Measurements from ENCODE around the gene PIK3R5.
"Not testable (repeated sequence)": the region's sequence is repeated elsewhere in the genome, so short reads cannot be mapped to it uniquely, and the experiment has no call there.

PIK3R5 gene

DNA sequence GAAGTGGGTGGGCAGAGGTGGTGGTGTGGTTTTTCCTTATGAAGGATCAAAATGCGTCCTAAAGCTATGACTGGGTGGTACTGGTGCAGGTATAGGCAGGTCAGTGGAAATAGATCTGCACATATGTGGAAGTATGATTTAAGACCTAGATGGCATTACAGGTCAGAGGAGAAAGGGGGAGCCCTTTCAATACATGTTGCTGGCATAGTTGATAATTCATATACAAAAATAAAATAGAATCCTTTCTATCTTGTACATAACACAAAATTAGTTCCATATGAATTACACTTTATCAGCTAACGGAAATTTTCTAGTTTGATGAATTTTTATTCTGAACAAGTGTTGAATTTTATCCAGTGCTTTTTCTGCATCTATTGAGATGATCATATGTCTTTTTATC lies 20.8 kb upstream of the PIK3R5 start:
- no peak for DNase-seq (ENCODE audit: low read depth)

DNA sequence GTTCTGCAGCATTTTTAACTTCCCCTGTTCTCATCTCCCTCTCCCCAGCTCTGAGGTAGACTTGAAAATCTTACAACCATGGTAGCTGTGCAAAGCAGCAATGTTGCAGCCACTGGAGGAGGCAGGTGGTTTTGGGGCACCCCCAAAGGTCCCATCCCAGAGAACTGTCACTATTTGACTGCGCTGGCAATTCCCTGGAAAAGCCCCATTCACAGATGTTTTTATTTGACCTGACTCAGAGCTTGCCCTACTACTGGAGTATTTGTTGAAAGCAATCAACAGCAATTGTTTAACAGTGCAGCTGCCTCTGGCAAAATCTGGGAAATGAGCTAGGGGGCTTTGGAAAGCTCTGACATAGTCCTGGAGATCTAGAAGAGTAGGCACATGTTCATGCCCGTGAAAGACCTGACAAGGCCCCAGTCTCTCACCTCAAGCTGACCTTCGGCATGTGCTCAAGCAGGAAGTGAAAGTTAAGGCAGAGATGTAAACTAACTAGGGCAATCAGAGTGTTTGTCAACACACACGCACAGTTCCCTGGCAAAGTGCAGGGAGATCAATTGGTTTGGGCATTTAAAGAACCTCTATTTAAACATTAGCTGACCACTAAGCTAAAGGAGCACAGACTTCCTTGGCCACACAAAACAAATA lies 19.7 kb upstream of the PIK3R5 start:
- DNase-seq (ENCODE audit: low read depth): no peak

DNA sequence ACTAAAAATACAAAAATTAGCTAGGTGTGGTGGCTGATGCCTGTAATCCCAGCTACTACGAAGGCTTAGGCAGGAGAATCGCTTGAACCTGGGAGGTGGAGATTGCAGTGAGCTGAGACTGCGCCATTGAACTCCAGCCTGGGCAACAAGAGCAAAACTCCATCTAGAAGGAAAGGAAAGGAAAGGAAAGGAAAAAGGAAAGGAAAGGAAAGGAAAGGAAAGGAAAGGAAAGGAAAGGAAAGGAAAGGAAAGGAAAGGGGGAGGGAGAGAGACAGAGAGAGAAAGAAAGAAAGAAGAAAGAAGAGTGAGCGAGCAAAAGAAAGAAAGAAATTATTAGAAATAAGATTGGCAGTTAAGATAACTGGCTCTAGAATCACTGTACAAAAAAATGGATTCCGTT lies 18.7 kb upstream of the PIK3R5 start:
- DNase-seq (ENCODE audit: low read depth): not testable (repeated sequence)

DNA sequence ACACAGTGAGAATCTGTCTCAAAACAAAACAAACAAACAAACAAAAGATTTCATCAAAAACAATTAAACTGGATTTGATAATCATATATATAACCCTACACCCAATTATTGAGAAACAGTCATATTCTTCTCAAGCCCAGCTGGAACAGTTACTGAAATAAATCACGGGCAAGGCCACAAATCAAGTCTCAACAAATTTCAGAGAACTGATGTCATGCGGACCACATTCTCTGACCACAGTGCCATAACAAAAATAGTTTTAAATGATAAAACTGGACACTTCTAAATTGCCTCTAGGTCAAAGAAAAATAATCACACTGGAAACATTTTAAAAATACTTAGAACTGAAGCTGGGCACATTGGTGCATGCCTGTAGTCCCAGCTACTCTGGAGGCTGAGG lies 15.9 kb upstream of the PIK3R5 start:
- DNase-seq (ENCODE audit: low read depth): no peak

DNA sequence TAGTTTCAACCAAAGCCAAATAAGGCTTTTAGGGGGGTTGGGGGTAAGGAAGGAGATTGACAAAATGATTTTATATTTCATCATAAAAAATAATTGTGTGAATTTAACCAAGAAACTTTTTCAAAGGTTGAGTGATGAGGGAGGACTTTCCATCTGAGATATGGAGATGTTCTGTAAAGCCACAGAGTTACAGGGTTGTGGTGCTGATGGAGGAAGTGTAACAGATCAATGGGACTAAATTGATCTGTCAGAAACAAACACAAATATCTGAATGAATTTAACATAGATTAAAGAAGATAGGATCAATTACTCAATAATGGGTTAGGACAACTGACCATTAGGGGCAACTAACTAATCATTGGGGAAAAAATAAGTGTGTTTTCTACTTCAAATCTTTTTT lies 14.2 kb upstream of the PIK3R5 start:
- DNase-seq (ENCODE audit: low read depth): no peak

DNA sequence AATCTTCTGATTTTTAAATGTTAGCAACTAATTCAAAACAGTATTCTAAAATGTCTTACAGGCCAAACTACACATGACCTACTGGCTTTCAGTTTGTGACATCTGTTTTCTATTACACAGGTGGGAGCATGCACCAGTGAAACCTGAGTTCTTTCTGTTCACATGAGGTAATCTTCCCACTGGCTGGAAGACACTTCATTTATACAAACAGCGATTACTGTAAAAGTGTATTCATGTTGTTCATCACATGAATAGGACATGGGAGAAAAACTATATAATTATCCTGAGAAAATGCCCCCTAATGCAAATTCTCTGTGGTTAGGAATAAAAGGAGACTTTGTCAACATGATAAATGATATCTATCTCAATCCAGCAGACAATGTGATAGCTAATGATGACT lies 11.1 kb upstream of the PIK3R5 start:
- DNase-seq (ENCODE audit: low read depth): no peak

DNA sequence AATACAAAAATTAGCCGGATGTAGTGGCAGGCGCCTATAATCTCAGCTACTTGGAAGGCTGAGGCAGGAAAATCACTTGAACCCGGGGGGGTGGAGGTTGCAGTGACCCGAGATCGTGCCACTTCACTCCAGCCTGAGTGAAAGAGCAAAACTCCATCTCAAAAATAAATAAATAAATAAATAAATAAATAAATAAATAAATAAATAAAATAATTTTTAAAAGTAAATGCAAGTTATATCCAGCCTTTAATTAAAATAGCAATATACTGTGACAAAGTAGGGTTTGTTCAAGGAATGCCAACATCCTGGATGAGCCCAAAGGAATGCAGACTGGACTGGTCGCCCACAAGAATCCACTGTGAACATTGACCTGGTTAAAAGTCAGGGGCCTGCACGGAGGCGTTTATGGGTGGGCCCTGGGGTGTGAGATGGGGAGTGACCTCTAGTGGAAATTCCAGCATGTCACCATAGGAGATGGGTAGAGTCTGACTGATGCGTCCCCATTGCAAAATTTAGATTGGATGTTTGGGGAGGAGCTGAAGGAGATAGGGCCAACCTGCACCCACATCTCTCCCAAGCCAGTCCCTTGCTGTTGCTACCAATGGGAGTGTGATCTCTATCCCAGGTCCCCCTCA lies 9.7 kb upstream of the PIK3R5 start:
- no peak for DNase-seq (ENCODE audit: low read depth)

DNA sequence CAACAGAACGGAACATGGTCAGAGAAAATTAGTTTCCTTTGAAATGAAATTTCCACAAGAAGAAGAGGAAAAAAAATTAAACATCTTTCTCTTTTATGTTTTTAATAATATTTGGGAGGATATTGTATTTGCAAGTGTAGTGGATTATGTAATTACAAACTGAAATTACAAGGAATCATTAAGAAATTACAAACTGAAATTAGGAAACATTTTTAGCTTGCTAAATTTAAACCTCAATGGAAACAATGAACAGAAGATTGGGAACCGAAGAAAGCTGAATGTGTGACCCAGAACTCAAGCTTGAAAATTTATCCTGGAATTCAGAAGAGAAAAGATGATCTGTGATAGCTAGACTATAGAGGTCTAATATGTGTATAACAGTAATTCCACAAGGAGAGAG lies 4.4 kb upstream of the PIK3R5 start:
- DNase-seq (ENCODE audit: low read depth): no peak

DNA sequence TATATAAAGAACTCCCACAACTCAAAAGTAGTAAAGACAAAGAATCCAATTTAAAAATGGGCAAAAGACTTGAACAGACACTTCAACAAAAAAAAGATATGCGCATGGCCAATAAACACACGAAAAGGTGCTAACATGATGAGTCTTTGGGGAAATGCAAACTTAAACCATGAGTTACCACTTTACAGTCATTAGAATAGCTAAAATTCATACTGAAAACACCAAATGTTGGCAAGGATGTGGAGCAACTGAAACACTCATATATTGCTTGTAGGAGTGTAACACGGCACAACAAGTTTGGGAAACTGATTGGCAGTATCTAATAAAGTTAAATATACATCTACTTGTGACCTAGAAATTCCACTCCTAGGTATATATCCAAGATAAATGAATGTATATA lies 3.0 kb upstream of the PIK3R5 start:
- no peak for DNase-seq (ENCODE audit: low read depth)

DNA sequence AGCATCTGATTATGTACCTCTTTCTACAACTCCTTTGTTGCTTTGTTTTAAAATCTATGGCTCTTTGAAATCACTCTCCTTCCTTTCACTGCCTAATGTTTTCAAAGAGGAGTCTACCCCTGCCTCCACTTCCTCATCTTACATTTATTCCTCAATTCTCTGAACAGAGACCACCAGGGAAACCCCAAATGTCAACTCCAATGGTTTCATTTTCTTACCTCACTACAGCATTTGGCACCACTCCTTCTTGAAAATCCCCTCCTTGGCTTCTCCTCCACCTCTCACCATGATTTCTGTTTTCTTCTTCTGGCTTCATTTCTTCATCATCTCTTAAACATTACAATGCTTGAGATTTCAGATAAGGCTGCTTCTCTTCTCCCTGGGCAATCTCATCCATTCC lies 2.4 kb upstream of the PIK3R5 start:
- no peak for DNase-seq (ENCODE audit: low read depth)

DNA sequence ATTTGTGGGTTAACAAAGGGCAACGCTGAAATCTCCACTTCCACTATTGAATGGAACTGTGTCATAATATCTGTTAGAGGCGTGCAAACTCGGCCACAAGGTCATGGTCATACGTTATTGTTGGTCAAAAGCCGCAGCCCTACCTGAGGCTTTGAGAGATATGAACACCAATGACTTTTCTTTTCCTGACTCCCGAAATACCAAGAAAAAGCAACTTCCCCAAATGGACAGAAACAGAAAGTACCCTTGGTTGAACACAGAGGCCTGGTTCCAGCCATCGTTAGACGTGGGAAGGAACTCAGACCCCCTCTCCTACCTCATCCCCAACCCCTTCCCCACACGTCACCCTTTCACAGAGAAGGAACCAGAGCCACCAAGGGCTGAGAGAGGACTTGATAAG lies 1.4 kb upstream of the PIK3R5 start:
- DNase-seq (ENCODE audit: low read depth): no peak

DNA sequence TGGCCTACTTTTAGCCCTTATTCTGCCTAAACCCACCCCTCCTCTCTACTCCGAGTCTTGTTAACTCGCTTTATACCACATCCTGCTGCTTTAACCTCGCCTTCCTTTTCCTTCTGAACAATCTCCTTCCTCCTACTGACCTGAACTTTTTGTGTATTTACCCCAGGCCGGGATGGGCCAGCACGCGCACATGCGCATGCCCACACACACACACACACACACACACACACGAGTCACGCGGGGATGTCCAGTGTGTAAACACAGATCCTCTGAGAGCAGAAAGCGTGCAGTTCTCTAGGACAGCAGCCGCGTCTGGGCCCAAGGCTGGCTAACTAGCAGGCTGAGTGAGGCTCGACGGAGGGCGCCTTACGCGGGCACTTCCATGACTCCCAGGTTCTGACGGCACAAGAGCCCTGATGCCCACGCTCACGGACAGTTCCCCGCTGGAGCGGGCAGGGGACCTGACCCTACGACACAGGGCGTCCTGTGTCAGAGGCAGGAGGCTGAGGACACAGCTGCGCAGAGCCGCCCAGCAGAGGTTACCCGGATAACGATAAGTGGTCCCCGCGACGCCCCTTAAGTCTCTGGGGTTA lies 610 bp downstream of the PIK3R5 start:
- DNase-seq (ENCODE audit: low read depth): no peak

DNA sequence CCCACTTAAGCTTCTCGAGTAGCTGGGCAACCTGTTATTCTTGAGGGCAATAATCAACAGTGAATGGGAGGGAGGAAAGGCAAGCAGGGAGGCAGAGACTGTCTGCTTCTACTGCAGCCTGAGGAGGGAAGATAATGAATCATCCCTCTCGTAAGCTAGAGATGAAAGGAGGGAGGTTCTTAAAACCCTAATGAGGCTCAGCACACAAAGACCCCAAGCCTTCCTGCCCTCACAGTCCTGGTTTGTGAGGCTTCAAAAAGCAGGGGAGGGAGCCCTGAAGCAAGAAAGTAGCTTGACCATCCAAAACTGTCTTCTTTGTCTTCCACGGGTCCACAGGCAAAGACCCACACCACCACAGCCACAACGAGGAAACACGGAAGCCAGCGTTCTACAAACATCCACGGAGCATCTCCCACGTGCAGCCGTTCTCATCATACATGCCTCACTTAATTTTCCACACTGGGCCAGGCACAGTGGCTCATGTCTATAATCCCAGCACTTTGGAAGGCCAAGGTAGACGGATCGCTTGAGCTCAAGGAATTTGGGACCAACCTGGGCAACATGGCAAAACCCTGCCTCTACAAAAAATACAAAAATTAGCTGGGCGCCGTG lies 1.8 kb downstream of the PIK3R5 start:
- DNase-seq (ENCODE audit: low read depth): no peak

DNA sequence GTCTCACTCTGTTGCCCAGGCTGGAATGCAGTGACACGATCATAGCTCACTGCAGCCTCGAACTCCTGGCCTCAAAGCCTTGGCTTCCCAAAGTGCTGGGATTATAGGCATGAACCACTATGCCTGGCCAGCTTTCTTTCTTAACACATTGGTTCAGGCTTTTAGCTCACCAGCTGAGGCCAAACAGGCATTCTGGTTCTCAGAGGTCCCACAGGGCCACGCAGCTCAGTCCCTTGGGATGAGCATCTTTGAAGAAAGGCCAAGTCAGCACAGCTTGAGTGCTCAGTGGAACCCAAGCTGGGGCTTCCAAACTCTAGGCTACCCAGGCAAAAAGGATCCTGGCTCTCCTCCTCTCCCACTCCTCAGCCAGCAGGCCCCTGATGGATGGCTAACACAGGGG lies 2.5 kb downstream of the PIK3R5 start:
- no peak for DNase-seq (ENCODE audit: low read depth)

DNA sequence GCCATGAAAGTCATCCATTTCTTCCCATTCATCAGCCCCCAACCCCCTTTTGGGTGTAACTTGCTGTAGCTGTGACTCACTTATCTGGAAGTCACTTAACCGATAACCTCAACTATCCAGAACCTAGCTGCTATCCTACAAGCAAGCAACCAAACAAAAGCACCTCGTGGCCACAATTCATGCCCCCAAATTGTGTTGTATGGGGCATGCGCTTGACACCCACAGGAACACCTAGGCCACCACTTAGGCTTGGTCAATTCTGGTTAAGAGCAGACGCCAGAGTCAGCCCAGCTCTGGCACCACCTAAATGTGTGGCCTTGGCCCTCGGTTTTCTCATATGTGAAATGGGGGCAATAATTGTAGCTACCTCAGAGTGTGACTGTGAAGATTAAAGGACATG lies 3.7 kb downstream of the PIK3R5 start:
- no peak for DNase-seq (ENCODE audit: low read depth)

DNA sequence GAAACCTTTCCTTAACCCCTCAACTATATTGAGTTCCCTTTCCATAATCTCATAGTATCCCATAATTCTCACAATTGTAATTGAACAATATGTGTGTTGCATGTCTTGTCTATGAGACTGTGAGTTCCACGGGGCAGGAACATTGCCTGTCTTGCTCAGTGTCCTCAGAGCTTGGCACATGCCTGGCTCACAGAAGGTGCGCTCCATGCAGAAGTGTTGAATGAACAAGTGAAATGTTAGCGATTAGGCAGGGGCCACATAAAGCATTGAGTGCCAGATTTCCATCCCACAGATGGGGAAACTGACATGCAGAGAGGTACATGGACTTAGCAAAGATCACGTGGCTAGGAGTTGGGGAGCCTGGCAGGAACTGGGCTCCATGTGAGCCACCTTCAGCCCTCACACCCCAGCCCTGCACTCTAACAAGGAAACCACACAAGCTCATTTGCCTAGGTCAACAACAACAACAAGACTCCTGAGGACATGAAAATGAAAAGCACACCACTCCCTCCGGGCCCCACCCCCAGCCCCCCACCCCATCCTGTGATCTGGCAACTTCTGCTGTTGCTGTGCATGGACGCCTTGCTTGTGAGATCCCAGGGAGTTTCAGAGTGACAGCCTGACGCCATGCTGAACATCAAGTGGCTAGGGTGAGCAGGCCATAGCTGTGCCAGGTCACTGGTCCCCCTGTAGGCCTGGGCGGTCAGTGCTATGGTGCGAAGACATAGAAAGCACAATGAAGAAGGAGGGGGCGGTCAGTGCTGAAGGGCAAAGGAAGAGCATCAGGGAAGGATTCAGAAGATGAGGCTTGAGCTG lies 5.0 kb downstream of the PIK3R5 start:
- DNase-seq (ENCODE audit: low read depth): no peak

DNA sequence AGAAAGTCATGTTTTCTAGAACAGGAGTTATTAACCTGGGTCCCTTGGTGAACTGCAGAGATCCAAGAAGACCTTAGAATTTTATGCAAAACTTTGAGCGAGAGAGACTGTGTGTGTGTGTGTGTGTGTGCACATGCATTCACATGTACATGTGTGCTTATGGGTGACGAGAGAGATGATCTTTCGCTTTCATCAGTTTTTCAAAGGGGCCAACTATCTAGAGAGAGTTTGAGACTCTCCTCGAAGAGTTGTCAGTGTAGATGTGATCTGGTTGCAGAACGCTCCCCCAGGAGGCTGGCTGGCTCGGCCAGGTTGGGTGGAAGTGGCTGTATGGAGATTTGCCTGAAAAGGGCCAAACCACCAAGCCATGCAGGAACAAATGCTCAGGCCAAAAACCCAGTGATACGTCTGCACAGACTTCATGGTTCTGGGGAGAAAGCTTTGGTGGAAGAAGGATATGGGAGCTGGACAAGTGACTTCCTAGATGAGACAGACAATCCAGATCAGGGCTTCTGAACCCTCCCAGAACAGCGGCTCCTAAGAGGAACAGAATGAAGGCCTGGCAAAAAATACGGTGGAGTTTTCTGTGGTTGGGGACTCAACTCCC lies 6.1 kb downstream of the PIK3R5 start:
- no peak for DNase-seq (ENCODE audit: low read depth)

DNA sequence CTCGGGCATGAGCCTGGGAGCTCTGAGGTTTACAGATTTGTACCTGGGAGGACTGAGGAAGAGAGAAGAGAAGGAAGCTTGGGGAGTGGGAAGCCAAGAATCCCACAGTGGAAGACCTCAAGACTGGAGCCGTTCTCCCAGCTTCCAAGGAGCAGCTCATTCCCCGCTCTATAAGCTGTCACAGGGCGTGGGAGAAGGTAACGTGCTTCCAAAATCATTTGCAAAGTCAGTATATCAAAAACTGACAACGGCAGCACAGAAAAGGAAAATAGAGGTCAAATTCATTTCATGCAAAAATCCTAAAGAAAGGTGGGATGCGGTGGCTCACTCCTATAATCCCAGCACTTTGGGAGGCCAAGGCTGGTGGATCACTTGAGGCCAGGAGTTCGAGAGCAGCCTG lies 7.8 kb downstream of the PIK3R5 start:
- no peak for DNase-seq (ENCODE audit: low read depth)

DNA sequence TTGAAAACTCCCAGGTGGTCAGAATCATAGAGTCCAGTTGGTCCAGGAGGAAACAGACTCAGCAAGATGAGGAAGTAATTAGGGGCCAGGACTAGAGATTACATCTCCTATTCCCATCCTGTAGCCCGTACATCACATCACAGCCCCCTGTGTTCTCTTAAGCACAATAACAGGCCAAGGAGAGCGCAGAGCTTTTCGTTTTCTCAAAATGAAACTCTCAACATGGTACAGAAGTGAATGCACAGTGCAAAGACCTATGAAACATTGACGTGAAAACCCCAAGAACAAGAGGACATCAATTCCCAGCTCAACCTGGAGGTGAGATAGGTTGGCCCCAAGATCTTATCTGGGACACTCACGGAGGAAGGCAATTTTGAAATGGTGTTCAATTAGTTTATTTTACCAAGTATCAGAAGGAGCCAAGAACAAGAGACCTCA lies 9.0 kb downstream of the PIK3R5 start:
- DNase-seq (ENCODE audit: low read depth): no peak

DNA sequence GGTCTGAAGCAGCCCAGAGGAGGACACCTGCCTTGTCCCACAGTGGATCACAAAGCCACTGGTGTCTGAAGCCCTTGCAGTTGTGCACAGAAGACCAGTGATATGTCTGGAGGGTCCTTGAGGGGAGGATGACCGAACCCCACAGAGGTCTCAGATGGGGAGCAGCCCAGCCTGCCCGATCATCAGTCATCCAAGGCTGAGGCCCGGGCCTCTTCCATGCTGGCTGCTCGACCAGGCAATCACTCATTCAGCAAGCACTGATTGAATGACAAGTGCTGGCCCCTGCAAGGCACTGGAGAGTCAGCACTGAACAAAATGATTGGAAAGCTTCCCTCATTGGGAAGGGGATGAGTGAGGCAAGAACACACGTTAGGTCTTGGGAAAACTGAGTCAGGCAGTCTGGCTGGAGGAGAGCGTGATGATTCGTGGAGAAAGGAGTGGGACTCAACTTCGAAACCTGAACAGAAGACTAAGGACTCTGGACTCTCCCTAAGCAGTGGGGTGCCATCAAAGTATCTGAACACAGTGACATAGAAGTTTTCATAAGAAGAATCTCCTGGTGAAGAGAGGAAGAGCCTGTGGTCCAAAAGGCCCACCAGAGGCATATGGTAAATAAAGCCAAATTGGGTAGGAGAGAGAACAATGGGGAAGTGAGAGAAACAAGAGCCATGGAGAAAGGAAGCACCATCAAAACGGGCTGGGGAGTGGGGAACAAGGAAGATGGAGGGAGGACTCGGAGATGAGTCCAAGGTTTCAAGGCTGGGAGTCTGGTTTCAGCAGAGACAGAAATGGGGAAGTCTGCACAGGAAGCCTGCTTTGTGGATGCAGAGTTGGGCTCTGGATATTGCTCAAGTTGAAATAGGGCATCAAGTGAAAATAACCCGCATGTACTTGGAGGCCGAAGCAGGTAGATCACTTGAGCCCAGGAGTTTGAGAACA lies 10.2 kb downstream of the PIK3R5 start:
- DNase-seq (ENCODE audit: low read depth): no peak

DNA sequence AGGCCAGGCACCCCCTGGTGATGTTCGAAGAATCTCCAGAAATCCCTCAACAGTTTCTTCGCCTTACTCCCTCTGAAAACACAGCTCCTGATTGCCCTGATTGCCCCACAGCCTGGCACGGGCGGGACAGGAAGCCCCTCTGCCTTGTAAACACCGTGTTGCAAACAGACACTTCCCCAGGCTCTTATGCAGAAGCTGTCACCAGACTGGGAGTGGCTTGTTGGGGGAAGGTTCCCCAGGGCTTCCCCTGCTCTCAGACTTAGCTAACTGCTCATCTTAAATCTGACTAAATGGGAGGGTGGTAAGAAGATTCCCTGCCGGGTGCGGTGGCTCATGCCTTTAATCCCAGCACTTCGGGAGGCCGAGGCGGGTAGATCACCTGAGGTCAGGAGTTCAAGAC lies 11.2 kb downstream of the PIK3R5 start:
- DNase-seq (ENCODE audit: low read depth): no peak

Data from amniotic epithelial cell (primary cell).